AG09319 (cell line): Measurements from ENCODE around the gene CDH13.

Experiments
- DNase-seq: peaks from one replicate; pipeline ENCODE4 v3.0.0-alpha.2; 2010; ENCODE audit warnings: low read depth; ENCODE audit errors: extremely low read depth
- TF ChIP-seq, protein P1 (sequence below): IDR thresholded peaks from 2 replicates; pipeline ENCODE4 v1.5.1; 2011; ENCODE audit warnings: low read depth, mild to moderate bottlenecking, inconsistent platforms, low read length, moderate library complexity

The CDH13 gene

DNA sequence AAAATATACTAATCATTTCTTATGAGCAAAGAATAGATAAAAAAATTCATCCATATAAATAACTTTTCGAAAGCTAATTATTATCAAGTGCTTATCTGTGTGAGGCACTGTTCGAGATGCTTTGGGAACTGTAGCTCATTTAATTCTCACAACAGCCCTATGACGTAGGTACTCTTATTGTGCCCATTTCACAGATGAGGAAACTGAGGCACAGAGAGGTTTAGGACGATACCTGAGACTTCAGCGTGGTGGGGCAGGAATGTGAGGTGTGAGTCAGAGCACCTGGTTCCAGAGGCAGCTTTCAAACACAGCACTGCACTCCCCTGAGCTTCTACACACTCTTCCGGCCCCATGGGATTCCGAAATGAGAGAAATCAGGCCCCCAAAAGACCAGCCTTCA lies 995.2 kb downstream of the CDH13 start:
- no peak for DNase-seq
- TF ChIP-seq, protein P1, sequence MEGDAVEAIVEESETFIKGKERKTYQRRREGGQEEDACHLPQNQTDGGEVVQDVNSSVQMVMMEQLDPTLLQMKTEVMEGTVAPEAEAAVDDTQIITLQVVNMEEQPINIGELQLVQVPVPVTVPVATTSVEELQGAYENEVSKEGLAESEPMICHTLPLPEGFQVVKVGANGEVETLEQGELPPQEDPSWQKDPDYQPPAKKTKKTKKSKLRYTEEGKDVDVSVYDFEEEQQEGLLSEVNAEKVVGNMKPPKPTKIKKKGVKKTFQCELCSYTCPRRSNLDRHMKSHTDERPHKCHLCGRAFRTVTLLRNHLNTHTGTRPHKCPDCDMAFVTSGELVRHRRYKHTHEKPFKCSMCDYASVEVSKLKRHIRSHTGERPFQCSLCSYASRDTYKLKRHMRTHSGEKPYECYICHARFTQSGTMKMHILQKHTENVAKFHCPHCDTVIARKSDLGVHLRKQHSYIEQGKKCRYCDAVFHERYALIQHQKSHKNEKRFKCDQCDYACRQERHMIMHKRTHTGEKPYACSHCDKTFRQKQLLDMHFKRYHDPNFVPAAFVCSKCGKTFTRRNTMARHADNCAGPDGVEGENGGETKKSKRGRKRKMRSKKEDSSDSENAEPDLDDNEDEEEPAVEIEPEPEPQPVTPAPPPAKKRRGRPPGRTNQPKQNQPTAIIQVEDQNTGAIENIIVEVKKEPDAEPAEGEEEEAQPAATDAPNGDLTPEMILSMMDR, result no peak

- DNase-seq, result no peak
- TF ChIP-seq, protein P1, result no peak
Measured at GRCh38 chr16:83623091-83623730, 996.4 kb downstream of the CDH13 start.

DNA sequence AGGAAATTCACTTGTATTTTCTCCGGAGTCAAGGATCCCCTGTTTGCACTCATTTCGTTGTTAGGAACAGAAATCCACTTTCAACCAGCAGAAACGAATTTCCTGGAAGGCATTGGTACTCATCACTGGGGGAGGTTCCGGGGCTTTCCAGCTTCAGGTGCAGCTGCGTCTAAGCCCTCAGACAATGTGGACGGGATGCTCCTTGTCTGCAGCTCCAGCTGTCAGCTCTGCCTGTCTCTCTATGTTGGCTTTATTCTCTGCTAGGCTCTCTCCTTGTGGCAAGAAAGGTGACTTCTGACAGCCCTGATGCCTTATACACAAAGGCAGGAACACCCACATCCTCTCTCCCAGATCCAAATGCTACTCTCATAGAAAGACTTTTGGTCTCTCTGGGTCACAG lies 997.1 kb downstream of the CDH13 start:
- TF ChIP-seq, protein P1, result no peak
- no peak for DNase-seq

- TF ChIP-seq, protein P1, result no peak
- DNase-seq, result no peak
Measured at GRCh38 chr16:83624429-83625120, 997.8 kb downstream of the CDH13 start.

GRCh38 chr16:83626204-83626603 lies 999.4 kb downstream of the CDH13 start:
- no peak for DNase-seq
- TF ChIP-seq, protein P1, result no peak

- no peak for DNase-seq
- TF ChIP-seq, protein P1, result no peak
Measured at GRCh38 chr16:83626676-83627075, 999.9 kb downstream of the CDH13 start.

DNA sequence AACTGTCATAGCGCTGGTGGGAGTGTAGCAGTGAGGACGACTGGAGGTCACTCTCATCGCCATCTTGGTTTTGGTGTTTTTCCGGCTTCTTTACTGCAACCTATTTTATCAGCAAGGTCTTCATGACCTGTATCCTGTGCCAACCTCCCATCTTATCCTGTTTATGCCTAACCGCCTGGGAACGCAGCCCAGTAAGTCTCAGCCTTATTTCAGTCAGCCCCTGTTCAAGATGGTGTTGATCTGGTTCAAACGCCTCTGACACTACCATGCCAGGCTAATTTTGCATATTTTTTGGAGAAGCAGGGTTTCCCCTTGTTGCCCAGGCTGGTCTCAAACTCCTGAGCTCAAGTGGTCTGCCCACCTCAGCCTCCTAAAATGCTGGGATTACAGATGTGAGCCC lies 1001.2 kb downstream of the CDH13 start:
- no peak for DNase-seq
- TF ChIP-seq, protein P1, result no peak
